NCI-H345 treated with DMSO at 0.1 percent for 48 hours (cell line): ENCODE results near the gene MUSK.
A peak's percentile ranks its signal among the peaks of the same experiment; 100 is the strongest.

ENCODE experiments used
- DNase-seq: peaks from one replicate; lab custom pipeline; 2025; ENCODE audit not compliant: unreplicated experiment; lab: John Stamatoyannopoulos, UW

MUSK gene

GRCh38 chr9:110668570-110669167 is at the start of gene MUSK:
TSS of gene MUSK (plus strand) at chr9:110668791. CDS start at chr9:110668905, 114 bp downstream.
- no peak for DNase-seq

- DNase-seq, result no peak
Observed at GRCh38 chr9:110619831-110620230, 48.8 kb upstream of the MUSK start.

- no peak for DNase-seq
Observed at GRCh38 chr9:110620726-110621125, 47.9 kb upstream of the MUSK start.

GRCh38 chr9:110622368-110622767 is 46.2 kb upstream of the MUSK start:
- DNase-seq, result no peak

GRCh38 chr9:110623462-110624025 is 45.0 kb upstream of the MUSK start:
- DNase-seq, result peak; percentile 46

GRCh38 chr9:110626101-110626829 is 42.3 kb upstream of the MUSK start:
- DNase-seq, result no peak

- no peak for DNase-seq
Observed at GRCh38 chr9:110635589-110635988, 33.0 kb upstream of the MUSK start.

- DNase-seq, result peak; percentile 7
Observed at GRCh38 chr9:110638381-110638954, 30.1 kb upstream of the MUSK start.

- DNase-seq, result no peak
Observed at GRCh38 chr9:110640736-110641135, 27.9 kb upstream of the MUSK start.

GRCh38 chr9:110641293-110641692 is 27.3 kb upstream of the MUSK start:
- no peak for DNase-seq

- DNase-seq, result no peak
Observed at GRCh38 chr9:110648696-110649095, 19.9 kb upstream of the MUSK start.

- no peak for DNase-seq
Observed at GRCh38 chr9:110650261-110650660, 18.3 kb upstream of the MUSK start.

- DNase-seq, result no peak
Observed at GRCh38 chr9:110650991-110651411, 17.6 kb upstream of the MUSK start.

GRCh38 chr9:110655754-110656641 is 12.6 kb upstream of the MUSK start:
- DNase-seq, result no peak

- no peak for DNase-seq
Observed at GRCh38 chr9:110659891-110660541, 8.6 kb upstream of the MUSK start.

GRCh38 chr9:110669433-110669832 is 842 bp downstream of the MUSK start:
- DNase-seq, result no peak

GRCh38 chr9:110671849-110672248 is 3.3 kb downstream of the MUSK start:
- no peak for DNase-seq

- DNase-seq, result no peak
Observed at GRCh38 chr9:110672873-110673510, 4.4 kb downstream of the MUSK start.

- DNase-seq, result no peak
Observed at GRCh38 chr9:110687497-110687896, 18.9 kb downstream of the MUSK start.

- DNase-seq, result no peak
Observed at GRCh38 chr9:110688329-110688728, 19.7 kb downstream of the MUSK start.
